RWPE2 (cell line): ENCODE results near the gene CARD10.

Source experiments
- ATAC-seq: fragments of 200-7000 bp; cut with Tn5 transposase; 3 replicates; pipeline ENCODE4 v1.9.1; 2021; ENCODE audit warnings: low read depth
- DNase-seq: peaks from one replicate; pipeline ENCODE4 v3.0.0-alpha.2; 2020; ENCODE audit warnings: low spot score
- H3K27ac ChIP-seq: fragments of 450-650 bp; 2 replicates; pipeline ENCODE4 v1.5.1; 2017; ENCODE audit warnings: mild to moderate bottlenecking; ENCODE audit not compliant: poor library complexity, severe bottlenecking
- H3K27me3 ChIP-seq: fragments of 250-450 bp; sonication (Bioruptor Pico); 2 replicates; pipeline ENCODE4 v1.5.1; 2021; ENCODE audit warnings: mild to moderate bottlenecking, moderate library complexity; ENCODE audit not compliant: insufficient read depth, poor library complexity, severe bottlenecking
- H3K36me3 ChIP-seq: fragments of 250-450 bp; sonication (Bioruptor Pico); 2 replicates; pipeline ENCODE4 v1.5.1; 2020; ENCODE audit warnings: low read depth, mild to moderate bottlenecking, moderate library complexity
- H3K4me1 ChIP-seq: fragments of 250-450 bp; sonication (Bioruptor Pico); 2 replicates; pipeline ENCODE4 v1.5.1; 2021; ENCODE audit warnings: mild to moderate bottlenecking, moderate library complexity; ENCODE audit not compliant: insufficient read depth, poor library complexity, severe bottlenecking
- H3K4me3 ChIP-seq: fragments of 250-450 bp; sonication (Bioruptor Pico); 2 replicates; pipeline ENCODE4 v1.5.1; 2021; ENCODE audit warnings: mild to moderate bottlenecking, moderate library complexity; ENCODE audit not compliant: severe bottlenecking
- H3K9me3 ChIP-seq: fragments of 250-450 bp; sonication (Bioruptor Pico); 2 replicates; pipeline ENCODE4 v1.5.1; 2021; ENCODE audit warnings: mild to moderate bottlenecking, moderate library complexity; ENCODE audit not compliant: severe bottlenecking
- TF ChIP-seq, protein P1 (sequence below): fragments of 450-650 bp; IDR thresholded peaks from one replicate; pipeline ENCODE4 v1.5.1; 2017; ENCODE audit warnings: mild to moderate bottlenecking, moderate library complexity; ENCODE audit not compliant: poor library complexity, severe bottlenecking

CARD10 gene

DNA sequence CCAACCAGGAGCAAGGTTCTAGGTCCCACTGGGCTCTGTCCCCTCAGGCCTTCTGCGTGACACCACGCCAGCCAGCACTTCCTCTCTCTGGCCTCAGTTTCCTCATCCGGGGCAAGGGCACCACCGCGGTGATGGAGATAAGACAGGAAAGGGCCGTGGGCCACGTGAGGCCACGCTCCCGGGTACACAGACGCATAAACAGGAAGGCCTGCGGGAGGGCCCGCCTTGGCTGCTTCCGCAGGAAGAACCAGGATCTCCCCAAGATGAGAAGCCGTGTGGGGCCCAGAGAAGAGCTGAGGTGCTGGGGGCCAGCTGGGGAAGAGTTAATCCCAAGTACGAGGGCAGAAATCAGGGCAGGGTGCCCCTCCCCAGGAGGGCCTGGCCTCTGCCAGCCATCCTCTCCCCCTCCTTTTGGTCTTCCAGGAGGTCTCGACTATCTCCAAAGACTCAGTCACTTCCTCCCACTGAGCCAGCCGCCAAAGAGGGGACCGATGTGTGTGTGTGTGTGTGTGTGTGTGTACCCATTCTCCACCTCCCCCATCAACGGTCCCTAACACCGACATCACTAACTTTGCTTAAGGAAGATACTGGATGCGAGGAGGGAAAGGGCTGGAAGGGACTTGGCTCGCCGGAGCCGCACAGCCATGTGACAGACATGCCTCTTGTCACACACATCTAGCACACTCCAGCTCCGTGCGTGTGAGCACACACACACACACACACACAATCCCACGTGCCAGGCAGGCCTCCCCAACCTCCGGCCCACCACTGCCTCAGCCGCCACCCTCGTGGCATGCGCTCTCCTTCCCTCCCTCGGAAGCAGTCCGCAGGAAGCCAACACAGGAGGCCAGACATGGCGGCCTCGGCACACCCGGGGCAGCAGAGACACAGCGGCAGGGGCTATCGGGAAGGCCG lies 34.5 kb downstream of the CARD10 start:
- Histone ChIP-seq H3K4me3 (no peak overlapping the region), H3K9me3 (no peaks in the 10 kb centered on the region), H3K4me1 (no peaks in the 10 kb centered on the region), H3K36me3 (peaks cover under 1% of the 10 kb centered on the region), H3K27me3 (no peaks in the 10 kb centered on the region), H3K27ac (no peak overlapping the region)
- TF ChIP-seq, protein P1, sequence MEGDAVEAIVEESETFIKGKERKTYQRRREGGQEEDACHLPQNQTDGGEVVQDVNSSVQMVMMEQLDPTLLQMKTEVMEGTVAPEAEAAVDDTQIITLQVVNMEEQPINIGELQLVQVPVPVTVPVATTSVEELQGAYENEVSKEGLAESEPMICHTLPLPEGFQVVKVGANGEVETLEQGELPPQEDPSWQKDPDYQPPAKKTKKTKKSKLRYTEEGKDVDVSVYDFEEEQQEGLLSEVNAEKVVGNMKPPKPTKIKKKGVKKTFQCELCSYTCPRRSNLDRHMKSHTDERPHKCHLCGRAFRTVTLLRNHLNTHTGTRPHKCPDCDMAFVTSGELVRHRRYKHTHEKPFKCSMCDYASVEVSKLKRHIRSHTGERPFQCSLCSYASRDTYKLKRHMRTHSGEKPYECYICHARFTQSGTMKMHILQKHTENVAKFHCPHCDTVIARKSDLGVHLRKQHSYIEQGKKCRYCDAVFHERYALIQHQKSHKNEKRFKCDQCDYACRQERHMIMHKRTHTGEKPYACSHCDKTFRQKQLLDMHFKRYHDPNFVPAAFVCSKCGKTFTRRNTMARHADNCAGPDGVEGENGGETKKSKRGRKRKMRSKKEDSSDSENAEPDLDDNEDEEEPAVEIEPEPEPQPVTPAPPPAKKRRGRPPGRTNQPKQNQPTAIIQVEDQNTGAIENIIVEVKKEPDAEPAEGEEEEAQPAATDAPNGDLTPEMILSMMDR: no peak
- DNase-seq (no peak), ATAC-seq (no peak)

DNA sequence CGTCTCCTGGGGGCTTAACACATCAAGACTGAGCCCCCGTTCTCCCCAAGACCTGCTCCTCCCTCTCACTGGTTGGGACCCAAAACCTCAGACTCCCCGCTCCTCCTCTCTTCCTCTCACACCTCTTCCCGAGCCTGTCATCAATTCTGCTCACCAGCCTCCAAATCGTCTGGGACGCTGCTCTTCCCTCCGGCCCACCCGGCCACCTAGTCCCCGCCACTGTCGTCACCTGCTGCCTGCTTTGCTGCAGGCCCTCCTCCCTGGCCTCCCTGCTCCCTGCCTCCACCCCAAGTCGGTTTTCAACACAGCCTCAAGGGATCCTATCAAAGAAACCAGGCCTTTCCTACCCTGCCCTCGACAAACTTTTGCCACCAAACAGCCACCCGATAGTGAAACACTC lies 36.2 kb downstream of the CARD10 start:
- H3K4me3 ChIP-seq: no peak overlapping the region
- TF ChIP-seq, protein P1: no peak
- H3K27ac ChIP-seq: no peak overlapping the region

DNA sequence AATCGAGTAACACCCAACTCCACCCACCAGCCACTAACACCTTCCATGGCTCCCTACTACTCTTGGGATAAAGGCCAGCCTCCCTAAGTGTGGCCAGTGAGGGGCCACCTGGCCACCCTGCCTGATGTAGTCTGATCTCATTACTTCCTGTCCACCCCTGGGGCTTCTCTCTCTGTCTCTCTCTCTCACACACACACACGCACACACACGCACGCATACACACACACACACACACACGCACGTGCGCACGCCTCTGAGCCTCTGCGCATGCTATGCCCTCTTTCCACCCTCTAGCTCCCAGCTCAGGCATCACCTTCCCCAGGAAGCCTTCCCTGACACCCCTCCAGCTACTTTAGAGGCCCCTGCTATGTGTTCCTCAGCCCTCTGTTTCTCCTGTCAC lies 37.0 kb downstream of the CARD10 start:
- TF ChIP-seq, protein P1: no peak
- Histone ChIP-seq H3K36me3 (no peaks in the 10 kb centered on the region), H3K9me3 (no peaks in the 10 kb centered on the region), H3K27ac (no peak overlapping the region), H3K4me3 (no peak overlapping the region), H3K27me3 (no peaks in the 10 kb centered on the region), H3K4me1 (no peaks in the 10 kb centered on the region)
- ATAC-seq (no peak), DNase-seq (no peak)

More for the DNA sequence above, 36.2 kb downstream of the CARD10 start:
- DNase-seq (no peak), ATAC-seq (no peak)
- no peaks in the 10 kb centered on the region for H3K9me3 ChIP-seq
- no peaks in the 10 kb centered on the region for H3K27me3 ChIP-seq
- no peaks in the 10 kb centered on the region for H3K4me1 ChIP-seq
- no peaks in the 10 kb centered on the region for H3K36me3 ChIP-seq

DNA sequence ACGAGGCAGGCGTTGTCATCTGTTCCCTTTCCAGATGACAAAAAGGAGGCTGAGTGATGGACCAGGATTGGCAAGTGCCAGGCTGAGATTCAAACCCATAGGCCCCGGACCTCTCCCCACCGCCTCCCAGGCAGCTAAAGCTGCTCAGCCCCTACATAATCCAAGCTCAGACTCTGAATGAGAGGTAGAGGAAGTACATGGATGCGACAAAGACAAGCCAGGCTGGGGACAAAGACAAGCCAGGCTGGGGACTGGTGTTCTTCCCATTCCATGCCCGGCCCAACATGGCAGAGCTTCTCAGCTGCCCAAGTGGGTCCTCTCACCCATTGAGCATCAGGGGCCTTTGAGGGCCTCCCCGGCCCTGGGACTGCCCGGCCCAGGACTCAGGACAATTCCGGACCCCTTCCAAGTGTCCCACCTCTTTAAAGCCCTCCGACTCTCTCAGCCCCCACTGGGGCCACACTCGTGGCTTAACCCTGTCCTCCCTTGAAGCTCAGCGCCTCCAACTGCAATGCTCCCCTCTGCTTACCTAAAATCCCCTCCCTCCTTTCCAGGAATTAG lies 37.8 kb downstream of the CARD10 start:
- Histone ChIP-seq H3K4me3 (no peak overlapping the region), H3K4me1 (no peaks in the 10 kb centered on the region), H3K9me3 (no peaks in the 10 kb centered on the region), H3K36me3 (no peaks in the 10 kb centered on the region), H3K27ac (no peak overlapping the region), H3K27me3 (no peaks in the 10 kb centered on the region)
- TF ChIP-seq, protein P1: no peak
- ATAC-seq (no peak), DNase-seq (no peak)
